GM18951 (cell line): ENCODE measurements around the gene PRICKLE1.

Experiments
- POLR2A ChIP-seq: IDR thresholded peaks from 4 replicates; pipeline ENCODE4 v1.6.1; 2011; ENCODE audit warnings: mild to moderate bottlenecking; ENCODE audit not compliant: insufficient read length, insufficient read depth; ENCODE audit errors: extremely low read depth
- in situ Hi-C: fragments of 300-500 bp; cut with MboI; formaldehyde crosslinking; loops from one replicate; pipeline ENCODE4 v1.12.0; 2022; ENCODE audit warnings: low sequenced_read_pairs, mixed read lengths, inconsistent platforms; ENCODE audit not compliant: unreplicated experiment

PRICKLE1 gene

GRCh38 chr12:42589465-42590329 lies at the start of gene PRICKLE1:
Gene PRICKLE1 (minus strand): TSS chr12:42589746. CDS start chr12:42472516, 117,230 bp downstream.
- in situ Hi-C loops, result loop anchor here (25.0 kb wide), 1 partner anchor 698 kb away; no protein-coding TSS in a partner anchor

GRCh38 chr12:42638697-42639096 lies 49.2 kb upstream of the PRICKLE1 start:
- in situ Hi-C loops, result no loop called here
- no peak for TF ChIP-seq POLR2A

More at GRCh38 chr12:42589465-42590329, at the start of gene PRICKLE1:
- TF ChIP-seq POLR2A, result no peak

DNA sequence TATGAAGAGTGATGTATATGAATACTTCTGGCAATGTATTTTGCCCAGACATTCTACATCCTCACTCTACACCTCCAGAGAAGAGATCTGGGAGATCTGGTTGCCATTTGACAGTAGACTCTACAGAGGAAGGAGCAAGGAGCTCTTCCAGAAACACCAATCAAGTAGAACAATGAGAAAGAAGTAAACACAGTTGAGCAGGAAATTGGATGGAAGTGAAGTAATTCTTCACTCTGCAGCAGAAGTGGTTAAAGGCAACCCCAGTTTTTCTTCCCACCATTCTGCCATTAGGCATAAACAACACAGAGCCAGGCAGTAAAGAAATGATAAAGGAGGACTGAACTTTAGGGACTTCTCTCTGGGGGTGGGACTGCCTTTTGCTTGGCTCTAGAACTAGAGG lies 48.5 kb upstream of the PRICKLE1 start:
- in situ Hi-C loops, result no loop called here
- TF ChIP-seq POLR2A, result no peak

DNA sequence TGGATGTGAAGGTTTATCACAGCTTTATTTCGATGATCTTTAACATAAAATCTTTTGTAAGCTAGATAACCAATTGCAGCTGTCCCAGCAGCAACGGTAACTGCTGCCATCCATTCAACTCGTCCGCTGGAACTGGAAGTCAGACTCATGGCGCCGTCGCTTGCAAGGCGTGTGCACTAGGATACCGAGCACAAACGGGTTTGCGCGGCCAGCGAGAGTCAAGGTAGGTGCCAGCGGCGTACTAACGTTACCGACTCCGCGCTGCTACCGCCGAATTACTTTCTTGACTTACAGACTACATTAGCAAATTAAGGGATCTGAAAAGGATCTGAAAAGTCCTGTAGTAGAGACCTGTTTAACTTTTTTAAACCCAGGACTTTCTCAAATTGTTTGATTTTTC lies 47.4 kb upstream of the PRICKLE1 start:
- in situ Hi-C loops, result no loop called here
- TF ChIP-seq POLR2A, result no peak

- in situ Hi-C loops, result no loop called here
- TF ChIP-seq POLR2A, result no peak
Measured at GRCh38 chr12:42633594-42633993, 44.0 kb upstream of the PRICKLE1 start.

DNA sequence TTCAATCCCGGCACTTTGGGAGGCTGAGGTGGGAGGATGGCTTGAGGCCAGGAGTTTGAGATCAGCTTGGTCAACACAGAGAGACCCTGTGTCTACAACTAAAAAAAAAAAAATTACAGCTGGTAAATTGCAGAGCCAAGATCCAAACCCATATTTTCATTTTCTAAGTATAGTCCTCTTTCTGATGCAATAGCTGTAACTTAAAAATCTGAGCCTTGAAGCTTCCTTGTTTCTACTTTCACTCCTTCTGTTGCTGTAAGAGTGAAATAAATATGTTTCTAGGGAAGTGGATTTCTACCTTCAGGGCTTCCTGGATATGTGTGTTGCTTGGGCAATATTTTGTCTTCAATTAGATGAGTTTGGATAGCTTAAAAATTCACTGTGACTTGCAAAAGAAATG lies 42.0 kb upstream of the PRICKLE1 start:
- no peak for TF ChIP-seq POLR2A
- in situ Hi-C loops, result no loop called here

DNA sequence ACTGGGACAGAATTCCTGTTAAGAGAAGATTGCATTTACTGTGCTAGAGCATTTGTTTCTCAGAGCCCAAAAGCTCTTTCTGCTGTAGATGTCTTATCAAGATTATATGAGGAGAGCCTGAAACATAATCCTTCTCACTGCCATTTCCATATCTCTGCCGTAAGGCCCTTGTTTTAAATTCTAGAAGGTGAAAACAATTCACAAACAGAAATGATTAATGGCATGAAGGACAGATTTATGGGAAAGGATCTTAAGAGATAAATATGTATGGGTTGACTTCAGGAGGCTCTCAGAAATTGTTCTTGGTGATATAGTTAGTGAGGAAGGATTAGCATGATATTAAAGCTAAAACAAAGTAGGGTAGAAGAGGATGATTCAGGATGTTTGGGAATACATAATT lies 40.8 kb upstream of the PRICKLE1 start:
- in situ Hi-C loops, result no loop called here
- no peak for TF ChIP-seq POLR2A

DNA sequence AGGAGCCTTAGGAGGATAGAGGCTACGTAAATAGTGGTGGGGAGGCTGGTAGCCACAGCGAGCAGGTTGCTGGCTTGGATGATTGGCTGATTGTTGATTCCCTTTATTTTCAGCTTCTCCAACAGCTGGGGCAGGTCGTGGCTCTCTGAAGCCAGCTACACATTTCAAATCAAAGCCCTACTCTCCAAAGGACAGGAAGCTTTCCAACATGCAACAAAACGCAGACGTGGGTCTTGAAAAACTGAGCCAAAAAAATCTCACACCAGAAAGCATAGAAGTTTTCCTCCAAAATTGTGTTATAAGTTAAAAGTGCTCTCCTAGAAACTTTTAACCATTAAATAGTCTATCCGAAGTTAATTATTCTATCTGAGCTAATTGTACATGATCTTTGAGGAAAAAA lies 37.6 kb upstream of the PRICKLE1 start:
- TF ChIP-seq POLR2A, result no peak
- in situ Hi-C loops, result no loop called here

- in situ Hi-C loops, result no loop called here
- no peak for TF ChIP-seq POLR2A
Measured at GRCh38 chr12:42625611-42626010, 36.1 kb upstream of the PRICKLE1 start.

DNA sequence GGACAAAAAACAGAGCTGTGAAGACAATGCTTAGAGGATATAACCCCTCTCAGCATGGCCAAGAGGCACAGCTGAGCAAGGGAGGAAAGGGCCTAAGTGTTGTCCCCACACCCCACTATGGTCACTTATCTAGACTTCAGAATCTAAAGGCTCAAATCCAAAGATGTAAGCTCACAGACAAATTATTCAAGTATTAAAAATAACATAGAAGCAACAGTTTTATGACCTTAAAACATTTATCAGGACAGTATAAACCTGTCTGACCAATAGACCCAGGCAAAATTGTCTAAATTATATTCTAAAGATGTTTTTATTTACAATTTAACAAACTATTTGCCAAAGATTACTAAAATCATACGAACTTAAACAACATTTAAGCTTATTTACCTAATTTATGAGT lies 28.1 kb upstream of the PRICKLE1 start:
- TF ChIP-seq POLR2A, result no peak
- in situ Hi-C loops, result no loop called here

DNA sequence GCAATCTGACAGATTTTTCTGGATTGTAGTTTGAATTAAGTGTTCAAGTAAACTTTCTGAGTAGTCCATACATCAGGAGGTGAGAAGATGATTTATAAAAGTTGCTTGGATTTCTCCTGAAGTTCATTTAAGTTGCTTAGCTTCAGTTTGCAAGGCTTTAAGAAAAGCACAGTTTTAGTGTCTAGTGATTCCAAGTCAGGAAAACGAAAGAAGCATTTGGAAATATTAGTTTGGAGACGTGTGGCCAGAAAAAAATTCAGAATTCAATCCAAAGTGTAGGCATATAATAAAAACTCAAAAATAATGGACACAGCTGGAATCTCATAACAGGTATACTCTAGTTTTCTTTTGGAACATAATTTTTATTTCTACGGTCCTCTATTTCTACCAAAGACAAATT lies 25.5 kb upstream of the PRICKLE1 start:
- TF ChIP-seq POLR2A, result no peak
- in situ Hi-C loops, result no loop called here

GRCh38 chr12:42612231-42612613 lies 22.7 kb upstream of the PRICKLE1 start:
- in situ Hi-C loops, result no loop called here
- TF ChIP-seq POLR2A, result no peak

GRCh38 chr12:42611571-42612230 lies 22.2 kb upstream of the PRICKLE1 start:
- in situ Hi-C loops, result no loop called here
- TF ChIP-seq POLR2A, result no peak

GRCh38 chr12:42609605-42610004 lies 20.1 kb upstream of the PRICKLE1 start:
- TF ChIP-seq POLR2A, result no peak
- in situ Hi-C loops, result no loop called here
